GM12874 (cell line): ENCODE measurements around the gene SEMA3C.

ENCODE experiments used
- TF ChIP-seq, protein P1 (sequence below): IDR thresholded peaks from 2 replicates; pipeline ENCODE4 v1.5.1; 2011; ENCODE audit warnings: low read depth, mild to moderate bottlenecking, control low read depth, low read length, moderate library complexity; ENCODE audit not compliant: insufficient read depth

Gene SEMA3C

DNA sequence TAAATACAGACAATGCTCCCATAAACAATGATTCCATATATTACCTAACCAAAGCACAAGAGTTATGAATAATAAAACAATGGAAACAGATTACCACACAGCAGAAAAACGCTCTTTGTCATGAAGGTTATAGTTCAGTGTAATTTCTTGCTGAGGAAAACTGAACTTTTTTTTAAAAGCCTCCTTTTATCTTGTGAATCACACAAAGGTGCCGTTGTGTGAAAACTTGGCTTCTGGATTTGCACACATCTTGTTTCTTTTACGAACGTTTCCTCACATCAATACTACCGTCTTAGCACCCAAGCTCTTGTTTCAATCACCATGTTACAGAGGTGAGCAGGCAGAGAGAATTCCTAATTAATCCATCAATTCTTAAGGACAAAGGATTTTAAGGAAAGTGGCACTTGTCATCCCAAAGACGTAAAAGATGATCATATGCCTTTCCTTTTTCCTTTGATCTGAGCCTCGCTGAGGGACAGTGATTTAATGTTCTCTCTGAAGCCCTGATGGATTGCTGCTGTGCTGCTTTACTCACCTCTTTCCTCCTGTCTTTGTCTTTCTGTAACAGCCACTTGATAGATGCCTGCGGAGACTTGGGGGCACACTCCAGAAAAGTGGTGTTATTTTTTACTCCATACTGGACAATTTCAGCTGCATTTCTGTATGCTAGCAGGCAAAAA, 170.3 kb downstream of the SEMA3C start:
- TF ChIP-seq, protein P1, sequence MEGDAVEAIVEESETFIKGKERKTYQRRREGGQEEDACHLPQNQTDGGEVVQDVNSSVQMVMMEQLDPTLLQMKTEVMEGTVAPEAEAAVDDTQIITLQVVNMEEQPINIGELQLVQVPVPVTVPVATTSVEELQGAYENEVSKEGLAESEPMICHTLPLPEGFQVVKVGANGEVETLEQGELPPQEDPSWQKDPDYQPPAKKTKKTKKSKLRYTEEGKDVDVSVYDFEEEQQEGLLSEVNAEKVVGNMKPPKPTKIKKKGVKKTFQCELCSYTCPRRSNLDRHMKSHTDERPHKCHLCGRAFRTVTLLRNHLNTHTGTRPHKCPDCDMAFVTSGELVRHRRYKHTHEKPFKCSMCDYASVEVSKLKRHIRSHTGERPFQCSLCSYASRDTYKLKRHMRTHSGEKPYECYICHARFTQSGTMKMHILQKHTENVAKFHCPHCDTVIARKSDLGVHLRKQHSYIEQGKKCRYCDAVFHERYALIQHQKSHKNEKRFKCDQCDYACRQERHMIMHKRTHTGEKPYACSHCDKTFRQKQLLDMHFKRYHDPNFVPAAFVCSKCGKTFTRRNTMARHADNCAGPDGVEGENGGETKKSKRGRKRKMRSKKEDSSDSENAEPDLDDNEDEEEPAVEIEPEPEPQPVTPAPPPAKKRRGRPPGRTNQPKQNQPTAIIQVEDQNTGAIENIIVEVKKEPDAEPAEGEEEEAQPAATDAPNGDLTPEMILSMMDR = no peak

DNA sequence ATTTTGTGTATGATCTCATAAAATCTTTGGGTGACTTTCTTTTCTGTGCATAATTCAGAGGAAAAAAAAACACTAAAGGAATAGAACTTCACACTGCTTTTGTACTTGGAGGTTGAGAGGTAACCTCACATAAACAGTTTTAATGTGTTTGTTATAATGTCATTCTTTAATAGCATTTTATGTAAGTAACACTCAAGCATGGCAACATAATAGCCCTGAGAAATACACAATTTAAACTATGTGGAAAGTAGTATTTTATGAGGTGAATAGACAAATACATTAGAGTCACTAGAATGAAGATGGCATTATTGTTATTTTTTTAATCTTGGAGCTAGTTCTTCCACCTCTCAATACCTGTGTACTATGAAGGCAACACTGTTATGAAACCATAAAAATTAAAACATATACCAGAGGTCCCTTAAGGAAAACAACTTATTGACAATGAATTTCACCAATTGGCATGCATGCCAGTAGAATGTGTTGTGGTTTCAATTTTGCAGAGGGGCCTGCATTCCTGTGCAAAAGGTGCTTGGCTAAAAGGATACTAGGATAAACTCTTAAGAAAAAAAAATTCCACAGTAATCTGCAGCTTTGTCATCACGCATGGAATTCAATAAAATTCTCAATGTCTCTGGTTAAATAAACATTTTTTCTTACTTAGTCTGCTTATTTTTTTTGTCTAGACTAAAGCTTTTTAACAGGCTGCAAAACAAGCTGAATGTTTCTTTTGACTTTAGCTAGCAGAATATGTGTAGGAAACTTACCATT, 177.9 kb downstream of the SEMA3C start:
- TF ChIP-seq, protein P1 = no peak

DNA sequence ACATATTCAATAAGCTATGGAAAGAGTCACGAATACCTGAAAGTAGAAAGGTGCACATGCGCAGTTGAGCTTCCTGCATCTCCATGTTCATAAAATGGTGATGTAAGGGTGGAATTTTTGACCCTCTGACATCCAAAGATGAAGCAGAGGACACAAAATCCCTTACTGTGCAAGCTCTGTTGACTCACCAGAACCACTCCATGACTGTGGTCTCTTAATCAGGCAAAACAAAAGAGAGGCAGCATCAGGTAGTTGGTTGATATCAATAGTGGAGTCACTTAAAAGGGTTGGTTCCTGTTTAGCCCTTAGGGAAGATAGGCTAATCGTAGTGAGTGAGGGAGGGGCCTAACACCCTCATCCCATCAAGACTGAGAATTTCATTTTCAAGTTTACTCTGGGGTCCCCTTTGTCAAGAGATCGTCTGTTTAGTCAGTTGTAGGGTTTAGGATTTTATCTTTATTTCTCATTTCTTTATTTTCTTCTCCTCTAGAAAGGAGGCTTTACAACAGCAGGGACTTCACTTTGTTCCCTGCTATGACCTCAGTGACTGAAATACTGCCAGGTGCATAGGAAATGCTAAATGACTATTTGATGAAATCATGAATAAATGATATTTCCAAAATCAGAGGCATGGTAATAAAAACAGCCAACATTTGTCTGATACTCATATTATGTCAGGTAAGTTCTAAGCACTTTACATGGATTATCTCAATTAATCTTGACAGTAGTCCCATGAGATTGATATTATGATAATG, 182.3 kb downstream of the SEMA3C start:
- TF ChIP-seq, protein P1 = no peak

DNA sequence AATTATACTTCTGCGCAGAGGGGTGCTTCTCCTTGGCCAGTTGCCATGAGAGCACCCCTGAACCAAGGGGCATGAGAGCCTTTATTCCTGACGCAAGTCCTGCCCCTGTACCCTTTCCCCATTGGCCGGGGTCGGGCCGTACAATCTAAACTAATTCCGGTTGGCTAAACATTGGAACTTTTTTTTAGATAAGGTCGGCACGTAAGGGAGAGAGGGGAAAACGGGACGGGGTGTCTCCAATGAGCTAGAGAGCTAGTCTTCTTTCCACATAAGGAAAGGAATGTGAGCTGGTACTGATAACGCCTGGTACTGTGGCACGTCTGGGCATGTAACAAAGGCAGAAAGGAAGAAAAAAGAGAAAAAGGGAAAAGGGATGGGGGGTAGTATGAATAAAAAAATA, 183.5 kb downstream of the SEMA3C start:
- TF ChIP-seq, protein P1 = no peak

DNA sequence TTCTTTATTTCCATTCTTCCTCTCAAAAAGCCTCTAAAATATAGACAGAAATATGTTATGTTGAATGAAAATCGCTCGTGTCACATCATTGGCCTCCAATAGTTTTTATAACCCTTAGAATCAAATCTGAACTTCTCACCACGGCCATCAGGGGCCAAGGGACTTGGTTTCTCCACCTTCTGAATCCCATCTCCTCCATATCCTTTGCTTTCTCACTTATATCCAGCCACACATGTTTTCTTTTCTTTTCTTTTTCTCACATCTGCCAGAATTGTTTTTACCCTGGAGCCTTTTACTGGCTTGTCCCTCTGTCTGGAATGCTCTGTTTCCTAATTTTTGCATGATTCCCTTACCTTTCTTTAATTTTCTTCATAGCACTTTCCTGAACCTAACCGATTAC, 184.8 kb downstream of the SEMA3C start:
- TF ChIP-seq, protein P1 = no peak

DNA sequence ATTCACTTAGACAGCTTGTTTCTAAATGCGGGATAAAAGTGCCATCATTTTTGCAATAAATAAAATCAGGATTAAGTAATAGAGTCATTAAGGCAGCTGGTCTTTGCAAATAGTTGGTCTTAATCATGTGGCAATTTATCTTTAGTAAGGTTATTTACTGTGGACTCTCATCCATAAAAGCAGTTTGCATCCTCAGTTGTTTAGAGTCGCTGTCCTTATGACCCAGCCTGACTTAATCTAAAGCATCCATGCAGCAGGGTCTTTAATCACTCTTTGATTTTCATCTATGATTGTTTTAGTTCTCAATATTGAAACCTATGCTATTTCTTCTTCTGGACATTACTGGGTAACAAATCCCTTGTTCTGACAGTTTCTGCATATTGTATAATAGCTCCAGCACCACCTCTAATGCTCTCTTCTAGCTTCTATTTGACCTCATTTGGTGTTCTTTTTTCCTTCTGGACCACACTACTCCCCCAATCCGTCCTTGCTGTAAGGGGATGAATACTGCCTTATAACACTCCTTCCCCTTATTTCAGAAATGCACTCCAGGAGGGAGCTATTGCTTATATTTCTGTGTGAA, 185.4 kb downstream of the SEMA3C start:
- TF ChIP-seq, protein P1 = no peak

DNA sequence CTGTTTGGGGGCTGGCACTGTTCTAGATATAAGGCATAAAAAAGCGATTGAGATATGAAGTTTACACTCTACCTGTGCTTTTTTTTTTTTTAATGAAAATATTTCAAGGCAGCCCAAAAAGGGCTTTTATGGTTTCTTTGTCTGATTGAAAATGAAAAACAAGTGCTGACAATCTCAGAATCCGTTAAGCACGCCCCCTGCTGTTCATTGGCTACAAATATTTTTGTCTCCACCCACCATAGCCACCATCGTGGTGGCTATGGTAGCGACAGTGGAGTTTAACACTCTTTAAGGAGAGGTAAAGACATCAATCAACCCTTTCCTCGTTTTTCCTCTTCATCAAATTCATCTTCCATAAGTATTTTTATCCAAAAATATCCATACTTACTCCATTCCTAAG, 186.2 kb downstream of the SEMA3C start:
- TF ChIP-seq, protein P1 = peak; percentile 33; the same call in 1 of the 2 replicates
